GM18870 (cell line): Measurements from ENCODE around the gene MRPL33.
"Not testable (repeated sequence)": the region's sequence is repeated elsewhere in the genome, so short reads cannot be mapped to it uniquely, and the experiment has no call there.

Experiments used
- ATAC-seq: cut with Tn5 transposase; IDR thresholded peaks from one replicate; pipeline ENCODE4 v1.9.1; 2021; ENCODE audit warnings: moderate library complexity; ENCODE audit not compliant: unreplicated experiment

Gene MRPL33

DNA sequence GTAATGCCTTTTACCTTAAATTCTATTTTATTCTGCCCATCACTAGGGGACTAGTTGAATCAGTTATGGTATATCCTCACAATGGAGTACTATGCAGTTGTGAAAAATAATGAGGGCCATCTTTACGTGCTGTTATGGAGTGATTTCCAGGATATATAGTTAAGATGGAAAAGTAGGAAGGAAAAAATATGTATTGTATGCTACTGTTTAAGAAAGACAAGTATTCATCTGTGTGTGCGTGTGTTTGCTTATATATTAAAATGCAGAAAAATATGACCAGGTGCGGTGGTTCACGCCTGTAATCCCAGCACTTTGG is 32.5 kb upstream of the MRPL33 start:
- no peak for ATAC-seq

- ATAC-seq, result no peak
These were observed 29.8 kb upstream of the MRPL33 start for GRCh38 chr2:27741673-27742072.

DNA sequence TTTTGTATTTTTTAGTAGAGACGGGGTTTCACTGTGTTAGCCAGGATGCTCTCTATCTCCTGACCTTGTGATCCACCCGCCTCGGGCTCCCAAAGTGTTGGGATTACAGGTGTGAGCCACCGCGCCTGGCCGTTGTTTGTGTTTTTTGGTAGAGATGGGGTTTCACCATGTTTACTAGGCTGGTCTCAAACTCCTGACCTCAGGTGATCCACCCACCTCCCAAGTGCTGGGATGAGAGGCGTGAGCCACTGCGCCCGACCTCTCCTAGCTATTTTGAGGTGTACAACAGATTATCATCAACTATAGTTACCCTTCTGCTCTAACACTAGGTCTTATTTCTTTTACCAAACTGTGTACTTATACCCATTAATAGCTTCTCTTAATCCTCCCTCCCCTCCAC is 28.9 kb upstream of the MRPL33 start:
- ATAC-seq, result no peak

- ATAC-seq, result not testable (repeated sequence)
These were observed 26.0 kb upstream of the MRPL33 start for GRCh38 chr2:27745494-27745893.

DNA sequence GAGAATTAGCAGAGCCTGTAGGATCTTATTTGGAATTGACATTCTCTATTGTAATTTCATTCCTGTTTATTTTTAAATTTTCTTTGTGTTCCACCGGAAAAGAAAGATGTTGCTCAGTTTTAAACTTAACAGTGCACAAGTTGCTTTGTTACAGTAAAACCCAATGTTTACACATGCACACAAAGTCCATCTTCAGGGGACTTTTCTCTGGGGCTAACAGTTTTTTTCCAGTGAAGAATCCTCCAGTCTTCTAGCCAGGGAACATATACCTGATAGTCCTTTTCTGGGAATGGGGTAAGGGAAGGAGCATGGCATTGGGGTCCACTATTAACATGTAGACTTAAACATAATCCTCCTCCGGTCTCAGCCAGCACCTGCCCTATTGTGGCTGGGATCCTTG is 25.2 kb upstream of the MRPL33 start:
- ATAC-seq, result no peak

DNA sequence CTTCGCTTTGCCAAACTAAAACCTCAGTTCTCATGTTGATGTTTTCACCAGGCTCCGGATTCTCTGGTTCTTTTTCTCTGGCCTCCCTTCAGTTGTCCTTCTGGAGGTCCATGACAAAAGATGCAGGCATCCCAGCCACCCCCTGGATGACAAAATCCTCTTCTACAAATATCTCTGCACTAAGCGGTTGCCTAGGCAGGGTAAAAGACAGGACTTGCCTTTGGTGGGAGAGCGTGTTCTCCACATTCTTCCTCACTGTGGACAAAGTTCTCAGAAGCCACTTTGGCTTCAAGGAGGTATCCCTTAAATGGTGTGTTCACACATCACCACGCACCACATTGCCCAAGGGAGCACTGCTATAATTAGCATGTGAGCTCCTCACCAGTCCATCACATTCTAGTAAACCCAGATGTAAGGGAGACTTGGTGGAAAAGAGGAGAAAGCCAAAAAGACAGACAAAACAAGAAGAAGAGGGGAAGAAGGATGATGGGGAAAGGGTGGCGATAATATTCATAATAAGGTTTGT is 23.6 kb upstream of the MRPL33 start:
- ATAC-seq, result no peak

DNA sequence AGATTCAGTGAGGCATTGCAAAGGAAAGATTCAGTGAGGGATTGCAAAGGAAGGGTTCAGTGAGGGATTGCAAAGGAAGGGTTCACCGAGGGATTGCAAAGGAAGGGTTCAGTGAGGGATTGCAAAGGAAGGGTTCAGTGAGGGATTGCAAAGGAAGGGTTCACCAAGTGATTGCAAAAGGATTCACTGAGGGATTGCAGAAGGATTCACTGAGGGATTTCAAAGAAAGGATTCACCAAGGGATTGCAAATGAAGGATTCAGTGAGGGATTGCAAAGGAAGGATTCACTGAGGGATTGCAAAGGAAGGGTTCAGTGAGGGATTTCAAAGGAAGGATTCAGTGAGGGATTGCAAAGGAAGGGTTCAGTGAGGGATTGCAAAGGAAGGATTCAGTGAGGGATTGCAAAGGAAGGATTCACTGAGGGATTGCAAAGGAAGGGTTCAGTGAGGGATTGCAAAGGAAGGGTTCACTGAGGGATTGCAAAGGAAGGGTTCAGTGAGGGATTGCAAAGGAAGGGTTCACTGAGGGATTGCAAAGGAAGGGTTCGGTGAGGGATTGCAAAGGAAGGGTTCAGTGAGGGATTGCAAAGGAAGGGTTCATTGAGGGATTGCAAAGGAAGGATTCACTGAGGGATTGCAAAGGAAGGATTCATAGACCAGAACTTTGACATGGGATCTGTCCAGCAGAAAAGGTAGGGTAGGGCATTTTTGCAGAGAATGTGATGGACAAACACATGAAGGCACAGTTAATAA is 22.5 kb upstream of the MRPL33 start:
- not testable (repeated sequence) for ATAC-seq

GRCh38 chr2:27751377-27751776 is 20.1 kb upstream of the MRPL33 start:
- ATAC-seq, result no peak

DNA sequence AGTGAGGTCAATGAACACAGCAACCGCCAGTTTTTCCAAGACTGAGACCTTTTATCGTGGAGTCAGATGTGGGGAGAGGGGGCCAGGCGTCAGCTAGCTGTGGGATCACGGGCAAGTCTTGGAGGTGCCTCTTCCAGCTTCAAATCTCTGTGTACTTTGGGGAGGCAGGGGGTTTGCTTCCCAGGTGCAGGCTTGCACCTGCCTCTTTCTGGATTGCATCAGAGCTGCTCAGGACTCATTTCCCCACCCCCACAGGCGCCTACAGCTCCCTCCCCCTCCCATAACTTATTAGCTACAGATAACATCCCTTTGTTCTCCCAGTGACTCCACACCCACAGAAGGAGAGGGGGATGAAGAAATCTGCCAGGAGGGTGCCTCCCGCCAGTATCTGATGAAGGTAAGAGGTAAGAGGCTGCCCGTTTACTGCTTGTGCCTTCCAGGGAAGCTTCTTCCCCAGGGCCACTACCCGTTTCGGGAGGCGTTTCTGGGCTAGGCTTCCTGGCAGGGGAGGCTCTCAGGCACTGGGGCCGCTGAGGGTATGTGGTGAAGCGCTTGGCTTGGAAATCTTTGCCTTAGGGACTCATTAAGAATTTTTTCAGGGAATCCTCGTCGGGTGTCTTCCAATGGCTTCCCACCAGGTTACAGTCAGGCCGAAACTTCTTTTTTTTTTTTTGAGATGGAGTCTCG is 18.8 kb upstream of the MRPL33 start:
- ATAC-seq, result no peak

DNA sequence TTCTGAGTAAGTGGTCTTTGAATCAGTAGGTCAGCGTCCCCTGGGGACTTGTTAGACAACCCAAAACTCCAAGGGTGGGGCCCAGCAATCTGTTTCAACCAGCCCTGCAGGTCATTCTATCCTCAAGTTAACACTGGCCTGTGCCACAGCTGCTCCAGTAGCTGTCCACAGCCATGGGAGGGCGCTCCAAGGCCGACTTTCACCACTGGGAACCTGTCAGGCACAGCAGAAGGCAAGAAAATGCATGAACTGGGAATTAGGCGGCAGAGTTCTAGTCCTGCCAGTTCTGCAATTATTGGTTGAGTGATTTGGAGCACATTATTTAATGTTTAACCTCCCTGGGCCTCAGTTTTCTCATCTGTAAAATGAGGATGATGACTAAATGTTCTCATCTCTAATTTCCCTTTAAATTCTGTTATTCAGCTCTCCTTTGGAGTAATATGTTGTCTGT is 17.4 kb upstream of the MRPL33 start:
- no peak for ATAC-seq

GRCh38 chr2:27754831-27755230 is 16.7 kb upstream of the MRPL33 start:
- ATAC-seq, result no peak

DNA sequence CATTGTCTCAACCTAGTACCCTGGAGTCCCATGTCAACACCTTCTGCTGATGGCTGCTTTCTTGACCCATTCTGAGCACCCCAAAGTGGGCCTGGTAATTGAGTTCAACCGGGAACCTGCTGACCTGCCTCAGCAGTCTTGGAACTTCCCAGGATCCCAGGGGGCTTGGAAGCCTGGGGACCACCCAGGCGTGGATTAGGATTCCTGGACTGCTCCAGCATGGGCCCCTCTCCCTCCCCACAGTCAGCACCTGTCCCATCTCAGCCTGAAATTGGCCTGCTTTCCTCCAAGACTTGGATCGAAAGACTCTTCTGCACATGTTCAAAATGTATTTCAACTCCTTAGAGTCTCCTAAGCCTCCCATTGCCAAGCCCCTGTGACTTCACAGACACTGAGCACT is 15.4 kb upstream of the MRPL33 start:
- no peak for ATAC-seq

DNA sequence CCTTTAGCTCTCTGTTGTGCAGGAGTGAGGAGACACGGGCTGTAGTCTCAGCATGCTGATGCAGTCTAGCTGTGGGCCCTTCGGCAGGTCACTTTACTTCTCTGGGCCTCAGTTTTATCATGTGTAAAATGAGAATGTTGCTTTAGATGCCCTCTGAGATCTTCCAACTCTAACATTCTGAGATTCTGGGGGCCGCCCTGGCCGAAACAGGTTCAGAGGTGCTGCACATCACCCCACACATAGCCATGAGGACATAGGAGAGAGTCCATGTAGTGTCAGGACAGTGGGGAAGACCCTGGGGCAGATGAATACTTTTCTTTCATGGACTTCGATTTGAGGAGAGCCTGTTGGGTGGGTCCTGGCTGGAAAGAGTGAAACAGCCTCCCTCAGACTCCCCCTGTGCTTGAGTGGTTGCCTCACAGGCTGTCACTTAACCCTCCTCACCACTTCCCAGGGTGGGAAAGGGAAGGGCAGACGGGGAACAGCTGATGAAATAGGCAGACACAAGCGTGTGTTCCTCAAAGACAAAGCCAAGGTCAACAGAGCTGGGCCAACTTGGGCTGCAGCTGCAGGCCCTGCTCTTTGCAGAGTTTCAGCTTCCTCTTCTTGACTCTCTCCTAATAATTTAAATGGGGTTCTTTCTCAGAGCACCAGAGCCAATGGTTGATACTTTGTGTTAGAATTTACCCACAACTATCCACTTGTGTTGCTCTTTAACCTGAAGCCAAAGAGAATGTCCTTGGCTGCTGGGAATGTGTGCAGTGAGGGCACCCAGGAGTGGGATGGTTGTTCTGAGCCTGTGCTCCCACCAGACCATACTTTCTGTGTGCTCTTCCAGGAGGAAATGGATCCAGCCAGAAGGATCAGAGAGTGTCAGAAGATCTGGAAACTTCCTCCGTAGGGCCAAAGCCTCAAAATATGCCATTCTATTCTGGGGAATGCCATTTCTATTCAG is 14.7 kb upstream of the MRPL33 start:
- no peak for ATAC-seq

- no peak for ATAC-seq
These were observed 8.3 kb upstream of the MRPL33 start for GRCh38 chr2:27762951-27763906.

- no peak for ATAC-seq
These were observed 7.6 kb upstream of the MRPL33 start for GRCh38 chr2:27763907-27764267.

DNA sequence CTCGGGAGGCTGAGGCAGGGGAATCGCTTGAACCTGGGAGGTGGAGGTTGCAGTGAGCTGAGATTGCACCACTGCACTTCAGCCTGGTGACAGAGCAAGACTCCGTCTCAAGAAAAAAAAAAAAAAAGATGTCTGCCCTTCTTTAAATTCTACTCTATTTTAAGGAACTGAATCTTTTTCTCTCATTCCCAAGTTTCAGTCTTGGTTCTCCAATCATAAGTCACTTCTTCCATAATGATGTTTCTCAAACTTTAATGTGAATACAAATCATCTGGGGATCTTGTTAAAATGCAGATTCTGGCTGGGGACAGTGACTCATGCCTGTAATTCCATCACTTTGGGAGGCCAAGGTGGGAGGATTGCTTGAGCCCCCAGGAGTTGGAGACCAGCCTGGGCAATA is 7.0 kb upstream of the MRPL33 start:
- not testable (repeated sequence) for ATAC-seq

DNA sequence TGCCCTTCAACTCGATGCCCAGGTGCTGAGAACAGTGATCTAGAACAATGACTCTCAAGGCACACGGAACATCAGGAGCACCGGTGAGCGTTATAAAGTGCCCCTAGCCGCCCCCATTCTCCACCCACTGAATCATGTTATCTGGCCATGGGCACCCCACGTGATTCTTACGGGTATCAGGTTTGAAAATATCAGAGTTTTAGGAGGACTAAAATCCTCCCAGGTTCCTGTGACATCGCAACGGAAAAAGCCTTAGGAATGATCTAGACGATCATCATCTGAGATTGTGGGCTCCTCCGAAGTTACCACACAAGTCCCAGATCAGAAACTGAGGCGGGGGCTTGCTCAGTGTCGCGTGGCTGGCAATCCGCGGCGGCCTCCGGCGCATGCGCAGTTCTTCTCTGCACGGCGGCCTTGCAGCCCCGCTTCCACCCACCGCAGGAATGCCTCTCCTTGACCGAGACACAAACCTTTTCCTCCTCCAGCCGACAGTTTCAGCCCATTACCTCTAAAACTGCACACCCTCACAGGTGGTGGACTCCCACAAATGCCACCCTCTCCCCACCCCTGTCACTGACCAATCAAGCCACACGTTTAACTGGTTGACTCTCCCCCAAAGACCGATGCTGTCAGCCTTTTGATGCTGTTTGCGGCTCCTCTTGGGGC is 5.8 kb upstream of the MRPL33 start:
- no peak for ATAC-seq

DNA sequence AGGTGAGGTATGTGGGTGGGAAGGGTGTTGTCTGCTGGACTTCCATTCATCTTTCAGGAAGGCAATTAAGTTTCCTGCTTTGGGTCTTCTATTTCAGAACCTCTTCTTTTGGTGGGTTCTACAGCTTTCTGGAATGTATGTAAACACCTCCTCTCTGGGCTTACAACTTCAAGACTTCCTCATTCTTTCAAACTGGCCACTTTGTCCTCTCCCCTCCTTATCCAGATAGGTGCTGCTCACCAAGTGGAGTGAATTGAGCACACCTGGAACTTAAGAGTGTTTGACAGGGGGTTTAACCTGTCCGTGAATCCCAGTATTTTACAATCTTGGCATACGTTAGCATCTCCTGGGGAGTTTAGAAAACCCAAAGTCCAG is 5.2 kb upstream of the MRPL33 start:
- no peak for ATAC-seq

DNA sequence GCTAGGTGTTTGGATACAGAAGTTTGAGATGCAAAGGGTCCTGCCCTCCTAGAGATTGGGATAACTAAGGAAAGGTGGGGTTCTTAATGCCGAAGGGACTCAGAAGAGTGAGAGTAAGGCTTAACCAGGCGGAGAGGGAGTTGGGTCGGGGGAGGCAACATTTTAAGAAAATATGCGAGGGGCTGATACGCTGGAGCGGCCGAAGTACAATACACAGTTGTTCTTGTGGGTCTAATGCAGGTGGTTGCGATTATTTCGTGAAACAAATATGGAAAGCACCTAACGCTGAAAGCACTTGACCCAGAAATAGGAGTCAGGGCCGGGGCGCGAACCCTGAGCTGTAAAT is 344 bp upstream of the MRPL33 start:
- no peak for ATAC-seq

DNA sequence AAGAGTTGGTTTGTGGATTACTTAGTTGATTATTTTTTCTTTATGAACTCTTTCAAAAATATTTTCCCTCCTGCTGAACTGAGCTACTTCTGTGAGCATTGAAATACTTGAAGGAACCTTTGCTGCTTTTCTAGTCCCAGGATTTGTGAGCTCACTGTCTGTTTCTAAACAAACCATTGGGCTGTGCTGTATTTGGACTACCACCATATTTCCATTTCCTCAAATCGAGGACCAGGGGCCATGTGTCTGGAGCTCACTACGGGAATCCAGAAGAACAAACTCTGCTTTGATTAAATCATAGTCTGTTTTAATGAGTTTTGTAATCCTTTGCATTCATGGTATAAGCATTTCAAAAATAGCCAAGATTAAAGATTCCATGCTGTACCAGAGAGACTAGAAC is 1.3 kb downstream of the MRPL33 start:
- ATAC-seq, result no peak
